Stimulated activated CD4-positive, alpha-beta T cell treated with anti-CD3 and anti-CD28 coated beads, Interleukin-12 subunit alpha, Interleukin-12 subunit beta, amount 100 ng/mL, for 48 hours (primary cell): ENCODE data around the gene PCDHGC4.

Experiments
- DNase-seq, 3 donors: peaks; one replicate each; pipeline ENCODE4 v3.0.0-alpha.2; 2020; ENCODE audit warnings: low read depth in 2 of 3, low spot score in 1 of 3

Gene PCDHGC4

GRCh38 chr5:141490271-141490670 lies 5.4 kb downstream of the PCDHGC4 start:
- DNase-seq: no peak

GRCh38 chr5:141490771-141491170 lies 5.9 kb downstream of the PCDHGC4 start:
- no peak for DNase-seq

- no peak for DNase-seq
Measured at GRCh38 chr5:141491323-141492167, 6.7 kb downstream of the PCDHGC4 start.

GRCh38 chr5:141492168-141492885 lies 7.5 kb downstream of the PCDHGC4 start:
- no peak for DNase-seq

GRCh38 chr5:141493500-141494422 lies 8.9 kb downstream of the PCDHGC4 start:
- no peak for DNase-seq

GRCh38 chr5:141494761-141495452 lies 10.1 kb downstream of the PCDHGC4 start:
- DNase-seq: no peak

- no peak for DNase-seq
Measured at GRCh38 chr5:141495453-141495811, 10.6 kb downstream of the PCDHGC4 start.

GRCh38 chr5:141496038-141496437 lies 11.2 kb downstream of the PCDHGC4 start:
- DNase-seq: no peak

- no peak for DNase-seq
Measured at GRCh38 chr5:141501761-141502160, 16.9 kb downstream of the PCDHGC4 start.

- DNase-seq: no peak
Measured at GRCh38 chr5:141503681-141504080, 18.9 kb downstream of the PCDHGC4 start.

- DNase-seq: no peak
Measured at GRCh38 chr5:141504216-141504615, 19.4 kb downstream of the PCDHGC4 start.

- no peak for DNase-seq
Measured at GRCh38 chr5:141506381-141507155, 21.7 kb downstream of the PCDHGC4 start.

GRCh38 chr5:141507387-141508091 lies 22.7 kb downstream of the PCDHGC4 start:
- no peak for DNase-seq

- DNase-seq: no peak
Measured at GRCh38 chr5:141508440-141508797, 23.6 kb downstream of the PCDHGC4 start.

GRCh38 chr5:141508798-141509611 lies 24.2 kb downstream of the PCDHGC4 start:
- no peak for DNase-seq

- DNase-seq: no peak
Measured at GRCh38 chr5:141510160-141510559, 25.3 kb downstream of the PCDHGC4 start.

GRCh38 chr5:141510850-141511601 lies 26.2 kb downstream of the PCDHGC4 start:
- no peak for DNase-seq

- no peak for DNase-seq
Measured at GRCh38 chr5:141511771-141512325, 27.0 kb downstream of the PCDHGC4 start.
